ENCODE measurements around the gene PPP1R15B. TPM values are rescaled to one million over a fixed set of nuclear protein-coding genes. Genes with fewer than 3 reads are reported as not detected.

The PPP1R15B gene
- total and polyA plus RNA-seq, 2 of the 4 experiments (the other 2 are of a cell fraction), result 14.9 to 15.0 TPM

DNA sequence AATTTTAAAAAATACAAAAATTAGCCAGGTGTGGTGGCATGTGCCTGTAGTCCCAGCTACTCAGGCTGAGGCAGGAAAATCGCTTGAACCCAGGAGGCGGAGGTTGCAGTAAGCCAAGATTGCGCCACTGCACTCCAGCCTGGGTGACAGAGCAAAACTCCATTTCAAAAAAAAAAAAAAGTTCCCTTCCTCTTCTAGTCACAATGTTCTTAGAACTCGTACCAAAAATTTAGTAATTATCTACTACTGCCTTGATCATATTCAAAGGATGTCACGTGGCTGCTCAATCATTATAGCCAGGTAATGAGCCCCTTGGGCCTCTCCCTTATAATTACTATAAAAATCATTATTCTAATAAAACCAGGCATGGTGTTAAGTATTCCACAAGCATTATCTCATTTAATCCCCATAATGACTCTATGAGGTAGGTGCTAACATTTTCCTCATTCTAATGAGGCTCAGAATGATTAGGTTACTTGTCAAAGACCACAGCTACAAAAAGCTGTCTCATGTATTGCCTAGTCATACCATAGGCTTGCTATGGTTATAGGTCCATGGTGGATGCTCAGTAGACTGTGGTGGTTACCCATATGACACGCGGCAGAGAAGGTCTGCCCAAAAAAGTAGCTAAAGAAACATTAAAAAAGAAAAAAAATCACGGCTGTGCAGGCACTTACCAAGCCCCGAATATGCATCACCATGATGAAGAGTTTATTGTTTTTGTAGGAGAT lies 15.5 kb upstream of the PPP1R15B start:
- 0 out of 4 replicates have a peak, but pooled peaks cover 0 to 3% of the 10 kb centered on the region in 2 experiments for H3K79me1 ChIP-seq (ENCODE audit: low read depth in 1 of 2, low read length in 2 of 2)
- H2BK20ac ChIP-seq (ENCODE audit: low read depth, low read length), result no peak overlapping the region
- ChIA-PET CTCF (interaction anchor here (0.6 to 1.0 kb wide), 3 partner anchors 12 to 79 kb away, joined by 3 read pairs; no protein-coding TSS in a partner anchor), POLR2A (ENCODE audit: unreplicated experiment) (no interaction called here)
- H2AFZ ChIP-seq (replicated peaks; ENCODE audit: low read length, poor library complexity), result no peak overlapping the region
- no peak overlapping the region for H3K27ac ChIP-seq (ENCODE audit: insufficient read depth, low read length)
- H3K4me1 ChIP-seq (ENCODE audit: control insufficient read depth, insufficient read depth, low read length), result peaks cover 4% of the 10 kb centered on the region
- TF ChIP-seq, protein P1, sequence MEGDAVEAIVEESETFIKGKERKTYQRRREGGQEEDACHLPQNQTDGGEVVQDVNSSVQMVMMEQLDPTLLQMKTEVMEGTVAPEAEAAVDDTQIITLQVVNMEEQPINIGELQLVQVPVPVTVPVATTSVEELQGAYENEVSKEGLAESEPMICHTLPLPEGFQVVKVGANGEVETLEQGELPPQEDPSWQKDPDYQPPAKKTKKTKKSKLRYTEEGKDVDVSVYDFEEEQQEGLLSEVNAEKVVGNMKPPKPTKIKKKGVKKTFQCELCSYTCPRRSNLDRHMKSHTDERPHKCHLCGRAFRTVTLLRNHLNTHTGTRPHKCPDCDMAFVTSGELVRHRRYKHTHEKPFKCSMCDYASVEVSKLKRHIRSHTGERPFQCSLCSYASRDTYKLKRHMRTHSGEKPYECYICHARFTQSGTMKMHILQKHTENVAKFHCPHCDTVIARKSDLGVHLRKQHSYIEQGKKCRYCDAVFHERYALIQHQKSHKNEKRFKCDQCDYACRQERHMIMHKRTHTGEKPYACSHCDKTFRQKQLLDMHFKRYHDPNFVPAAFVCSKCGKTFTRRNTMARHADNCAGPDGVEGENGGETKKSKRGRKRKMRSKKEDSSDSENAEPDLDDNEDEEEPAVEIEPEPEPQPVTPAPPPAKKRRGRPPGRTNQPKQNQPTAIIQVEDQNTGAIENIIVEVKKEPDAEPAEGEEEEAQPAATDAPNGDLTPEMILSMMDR (conservative IDR thresholded peaks at IDR 0.05; ENCODE audit: low read depth, low read length), result no peak
- TF ChIP-seq POLR2A (IDR thresholded peaks at IDR 0.05; ENCODE audit: low read depth, low read length), result no peak
- no peak for TF ChIP-seq RCOR1 (IDR thresholded peaks at IDR 0.05; ENCODE audit: insufficient replicate concordance, low read length)
- no peak for TF ChIP-seq MXI1 (IDR thresholded peaks at IDR 0.05; ENCODE audit: borderline replicate concordance, low read depth, low read length)
- H4K8ac ChIP-seq (ENCODE audit: low read depth in 2 of 2, low read length in 2 of 2), result no peak overlapping the region
- no peak for ATAC-seq (ENCODE audit: low read depth)
- peaks cover 10% of the 10 kb centered on the region for H3K9me1 ChIP-seq (ENCODE audit: insufficient read depth, low read length)
- H3K27me3 ChIP-seq (ENCODE audit: control insufficient read depth, insufficient read depth, low read length), result no peaks in the 10 kb centered on the region
- no peak overlapping the region for H3K4me2 ChIP-seq (ENCODE audit: low read depth, low read length)
- H3K36me3 ChIP-seq (ENCODE audit: control insufficient read depth, insufficient read depth, low read length), result peaks cover 11% of the 10 kb centered on the region
- WGBS, 2 experiments (ENCODE audit: extremely low coverage in 2 of 2, insufficient read length in 1 of 2), result no CpG with 5 or more reads among the region's 9 CpGs
- H3K9ac ChIP-seq (ENCODE audit: low read depth, low read length), result no peak overlapping the region
- no peak overlapping the region for H2AK5ac ChIP-seq (ENCODE audit: low read depth, low read length)
- in situ Hi-C loops (cut with MboI; ENCODE audit: low sequenced_read_pairs), result no loop called here
- no TSS peak for BruUV-seq (replicated peaks)
- no peak overlapping the region for H4K91ac ChIP-seq (ENCODE audit: insufficient read depth, low read depth, low read length)
- no peak overlapping the region for H3K23ac ChIP-seq (ENCODE audit: low read depth, low read length)
- H3K14ac ChIP-seq (replicated peaks; ENCODE audit: low read depth, low read length), result no peak overlapping the region
- no peak for DNase-seq
- intact Hi-C loops (cut with micrococcal nuclease), result no loop called here
- H3K4me3 ChIP-seq (ENCODE audit: insufficient read depth, low read depth, low read length), result no peak overlapping the region
- dilution Hi-C loops (cut with HindIII; ENCODE audit: low sequenced_read_pairs, unreplicated experiment), result no loop called here
- no peaks in the 10 kb centered on the region for H4K20me1 ChIP-seq (ENCODE audit: insufficient read depth, low read length)
- no peak overlapping the region for H3K18ac ChIP-seq (ENCODE audit: low read depth, low read length)
- no peak overlapping the region for H2BK5ac ChIP-seq (ENCODE audit: low read depth, low read length, poor library complexity, severe bottlenecking)
- H3K9me3 ChIP-seq (ENCODE audit: control insufficient read depth, insufficient read depth, low read length), result no peaks in the 10 kb centered on the region
- H4K5ac ChIP-seq (ENCODE audit: low read depth, low read length), result no peak overlapping the region
- no peak overlapping the region for H3K4ac ChIP-seq (ENCODE audit: low read depth, low read length)
- no peak overlapping the region for H2BK120ac ChIP-seq (ENCODE audit: low read depth, low read length)
- no peak overlapping the region for H2AK9ac ChIP-seq (replicated peaks; ENCODE audit: low read depth, low read length, poor library complexity)
- H2BK15ac ChIP-seq (ENCODE audit: low read depth, low read length), result no peak overlapping the region
- H3K56ac ChIP-seq (ENCODE audit: extremely low read depth, insufficient read depth, low read length), result no peak overlapping the region
